Measurements from ENCODE around the gene PRKAA1.
"Not testable (repeated sequence)": the region's sequence is repeated elsewhere in the genome, so short reads cannot be mapped to it uniquely, and the experiment has no call there.

Gene PRKAA1

GRCh38 chr5:40826489-40827187 is 28.5 kb upstream of the PRKAA1 start:
- DNase-seq (ENCODE audit: low spot score), result no peak

GRCh38 chr5:40825461-40826043 is 27.4 kb upstream of the PRKAA1 start:
- DNase-seq (ENCODE audit: low spot score), result not testable (repeated sequence)

GRCh38 chr5:40823459-40823858 is 25.3 kb upstream of the PRKAA1 start:
- DNase-seq (ENCODE audit: low spot score), result no peak

GRCh38 chr5:40813698-40814281 is 15.6 kb upstream of the PRKAA1 start:
- no peak for DNase-seq (ENCODE audit: low spot score)

GRCh38 chr5:40812125-40812524 is 14.0 kb upstream of the PRKAA1 start:
- DNase-seq (ENCODE audit: low spot score), result no peak

GRCh38 chr5:40801771-40802562 is 3.8 kb upstream of the PRKAA1 start:
- no peak for DNase-seq (ENCODE audit: low spot score)

GRCh38 chr5:40799258-40799657 is 1.1 kb upstream of the PRKAA1 start:
- DNase-seq (ENCODE audit: low spot score), result no peak

- DNase-seq (ENCODE audit: low spot score), result no peak
These were observed 632 bp upstream of the PRKAA1 start for GRCh38 chr5:40798801-40799210.

GRCh38 chr5:40797273-40798011 is 732 bp downstream of the PRKAA1 start:
- peak; percentile 71 for DNase-seq (ENCODE audit: low spot score)

- no peak for DNase-seq (ENCODE audit: low spot score)
These were observed 1.7 kb downstream of the PRKAA1 start for GRCh38 chr5:40796487-40796889.

- not testable (repeated sequence) for DNase-seq (ENCODE audit: low spot score)
These were observed 3.3 kb downstream of the PRKAA1 start for GRCh38 chr5:40794877-40795276.

- DNase-seq (ENCODE audit: low spot score), result not testable (repeated sequence)
These were observed 3.8 kb downstream of the PRKAA1 start for GRCh38 chr5:40794340-40794739.

- not testable (repeated sequence) for DNase-seq (ENCODE audit: low spot score)
These were observed 5.5 kb downstream of the PRKAA1 start for GRCh38 chr5:40792691-40793090.

GRCh38 chr5:40791715-40792139 is 6.4 kb downstream of the PRKAA1 start:
- DNase-seq (ENCODE audit: low spot score), result no peak

GRCh38 chr5:40790947-40791593 is 7.1 kb downstream of the PRKAA1 start:
- DNase-seq (ENCODE audit: low spot score), result no peak

GRCh38 chr5:40788941-40789340 is 9.2 kb downstream of the PRKAA1 start:
- not testable (repeated sequence) for DNase-seq (ENCODE audit: low spot score)

- DNase-seq (ENCODE audit: low spot score), result no peak
These were observed 10.2 kb downstream of the PRKAA1 start for GRCh38 chr5:40787986-40788385.

- not testable (repeated sequence) for DNase-seq (ENCODE audit: low spot score)
These were observed 11.5 kb downstream of the PRKAA1 start for GRCh38 chr5:40786664-40787063.

GRCh38 chr5:40784916-40785315 is 13.3 kb downstream of the PRKAA1 start:
- DNase-seq (ENCODE audit: low spot score), result no peak

GRCh38 chr5:40784027-40784653 is 14.0 kb downstream of the PRKAA1 start:
- no peak for DNase-seq (ENCODE audit: low spot score)

All from SK-N-DZ (cell line).